ENCODE data around the gene EIF4G3. TPM values are rescaled to one million over a fixed set of nuclear protein-coding genes. Genes with fewer than 3 reads are reported as not detected.
A peak's percentile ranks its signal among the peaks of the same experiment; 100 is the strongest.

The EIF4G3 gene
- total and polyA plus RNA-seq, 9 of the 15 experiments (the other 6 are each of a cell fraction or from before 2014, with no cell fraction given): 6.7 to 40.5 (median 32.1) TPM

- TF ChIP-seq SRF (CRISPR knock-in tag; IDR thresholded peaks at IDR 0.05): peak in 1 of 2 experiments; percentile 64; a peak in 1 of 4 replicates
- TF ChIP-seq SMAD4 (CRISPR knock-in tag; conservative IDR thresholded peaks at IDR 0.05): 0 out of 2 replicates have a peak, but pooled peaks have one; percentile 35
- TF ChIP-seq FOXP4 (CRISPR knock-in tag; IDR thresholded peaks at IDR 0.05; ENCODE audit: borderline replicate concordance): no peak
- TF ChIP-seq KLF1 (tag; IDR thresholded peaks at IDR 0.05): 0 out of 2 replicates have a peak, but pooled peaks have one; percentile 22
- TF ChIP-seq RBM22 (IDR thresholded peaks at IDR 0.05; ENCODE audit: low read depth, low read length, poor library complexity, severe bottlenecking): peak; percentile 15
- no peak for TF ChIP-seq SRSF3 (IDR thresholded peaks at IDR 0.05; ENCODE audit: insufficient read depth, low read length)
- no peak for TF ChIP-seq RBBP5 (IDR thresholded peaks at IDR 0.05; ENCODE audit: borderline replicate concordance, insufficient read depth, low read length, poor library complexity, severe bottlenecking)
- no peak for TF ChIP-seq PTRF (tag; IDR thresholded peaks at IDR 0.05)
- no peak for TF ChIP-seq BRD4 (IDR thresholded peaks at IDR 0.05)
- no peak for TF ChIP-seq NFE2 (IDR thresholded peaks at IDR 0.05; ENCODE audit: low read depth)
- TF ChIP-seq TAL1 (IDR thresholded peaks at IDR 0.05): peak; percentile 77
- TF ChIP-seq SMC3 (conservative IDR thresholded peaks at IDR 0.05; ENCODE audit: insufficient read depth, low read depth, low read length): peak; percentile 60; the same call in 1 of the 2 replicates
- no peak for TF ChIP-seq TEAD1 (CRISPR knock-in tag; IDR thresholded peaks at IDR 0.05)
- TF ChIP-seq ZBTB34 (CRISPR knock-in tag; IDR thresholded peaks at IDR 0.05): no peak
- TF ChIP-seq, protein P1, sequence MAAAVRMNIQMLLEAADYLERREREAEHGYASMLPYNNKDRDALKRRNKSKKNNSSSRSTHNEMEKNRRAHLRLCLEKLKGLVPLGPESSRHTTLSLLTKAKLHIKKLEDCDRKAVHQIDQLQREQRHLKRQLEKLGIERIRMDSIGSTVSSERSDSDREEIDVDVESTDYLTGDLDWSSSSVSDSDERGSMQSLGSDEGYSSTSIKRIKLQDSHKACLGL (CRISPR knock-in tag; IDR thresholded peaks at IDR 0.05; ENCODE audit: borderline replicate concordance, poor library complexity, severe bottlenecking): no peak
- peak; percentile 81 for TF ChIP-seq TCF3 (CRISPR knock-in tag; IDR thresholded peaks at IDR 0.05)
- TF ChIP-seq KLF10 (CRISPR knock-in tag; IDR thresholded peaks at IDR 0.05): no peak
- no peak for TF ChIP-seq ZEB2 (IDR thresholded peaks at IDR 0.05)
- TF ChIP-seq HDAC2 (IDR thresholded peaks at IDR 0.05): no peak
- TF ChIP-seq U2AF1 (optimal IDR thresholded peaks at IDR 0.05; ENCODE audit: low read depth, low read length): no peak
- TF ChIP-seq, protein P2, sequence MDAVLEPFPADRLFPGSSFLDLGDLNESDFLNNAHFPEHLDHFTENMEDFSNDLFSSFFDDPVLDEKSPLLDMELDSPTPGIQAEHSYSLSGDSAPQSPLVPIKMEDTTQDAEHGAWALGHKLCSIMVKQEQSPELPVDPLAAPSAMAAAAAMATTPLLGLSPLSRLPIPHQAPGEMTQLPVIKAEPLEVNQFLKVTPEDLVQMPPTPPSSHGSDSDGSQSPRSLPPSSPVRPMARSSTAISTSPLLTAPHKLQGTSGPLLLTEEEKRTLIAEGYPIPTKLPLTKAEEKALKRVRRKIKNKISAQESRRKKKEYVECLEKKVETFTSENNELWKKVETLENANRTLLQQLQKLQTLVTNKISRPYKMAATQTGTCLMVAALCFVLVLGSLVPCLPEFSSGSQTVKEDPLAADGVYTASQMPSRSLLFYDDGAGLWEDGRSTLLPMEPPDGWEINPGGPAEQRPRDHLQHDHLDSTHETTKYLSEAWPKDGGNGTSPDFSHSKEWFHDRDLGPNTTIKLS (IDR thresholded peaks at IDR 0.05; ENCODE audit: borderline replicate concordance, low read depth): no peak
- TF ChIP-seq GTF2F1 (IDR thresholded peaks at IDR 0.05; ENCODE audit: low read depth, low read length): no peak
- TF ChIP-seq PML (IDR thresholded peaks at IDR 0.05; ENCODE audit: low read length): no peak
Measured at GRCh38 chr1:21217812-21218596, 41.3 kb upstream of the EIF4G3 start (continued).

All from K562 (cell line).